IPS DF 6.9 (cell line): ENCODE results near the gene PRKAB1.

Experiments used
- DNase-seq: peaks from one replicate; pipeline ENCODE4 v3.0.0-alpha.2; 2013; ENCODE audit warnings: low read depth, low spot score
- H3K27ac ChIP-seq: one replicate; pipeline ENCODE4 v1.5.1; 2013; ENCODE audit warnings: low read length, control low read depth
- H3K27me3 ChIP-seq: 2 replicates; pipeline ENCODE4 v1.6.1; 2013; ENCODE audit warnings: mild to moderate bottlenecking, low read length; ENCODE audit not compliant: control insufficient read depth, insufficient read depth
- H3K36me3 ChIP-seq: 2 replicates; pipeline ENCODE4 v1.6.1; 2013; ENCODE audit warnings: low read length; ENCODE audit not compliant: control insufficient read depth, insufficient read depth
- H3K4me1 ChIP-seq: 2 replicates; pipeline ENCODE4 v1.6.1; 2013; ENCODE audit warnings: low read length; ENCODE audit not compliant: control insufficient read depth, insufficient read depth
- H3K4me3 ChIP-seq: 2 replicates; pipeline ENCODE4 v1.5.1; 2013; ENCODE audit warnings: mild to moderate bottlenecking, low read length
- H3K9me3 ChIP-seq: 2 replicates; pipeline ENCODE4 v1.6.1; 2013; ENCODE audit warnings: low read length, inconsistent platforms; ENCODE audit not compliant: control insufficient read depth, insufficient read depth
- WGBS: extraction: QIAGEN DNeasy Blood & Tissue Kit; methylation state at CpG from one replicate; pipeline ENCODE4 v1.1.7; 2013; ENCODE audit warnings: mixed read lengths, missing lambda C conversion rate; ENCODE audit not compliant: insufficient read length, insufficient coverage; 5-methylcytosine and 5-hydroxymethylcytosine counted together

Gene PRKAB1

DNA sequence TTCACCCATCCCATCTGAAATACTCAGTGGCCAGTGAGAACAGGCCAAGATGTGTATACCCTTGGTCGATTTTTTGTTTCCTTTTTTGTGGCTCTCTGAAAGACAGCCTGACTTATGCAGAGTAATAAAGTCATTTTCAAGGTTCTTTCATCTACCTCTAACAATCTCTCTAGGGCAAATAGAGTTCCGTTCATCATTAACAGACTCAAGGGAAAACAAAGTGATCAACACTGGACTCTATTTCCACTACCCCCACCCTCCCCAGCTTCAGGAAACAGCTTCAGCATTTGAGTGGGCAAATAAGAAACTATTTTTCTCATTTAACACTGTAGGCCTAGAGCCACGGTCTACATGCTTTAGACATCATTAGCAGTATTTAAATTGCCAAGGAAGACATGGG lies 15.9 kb downstream of the PRKAB1 start:
- Histone ChIP-seq H3K27me3 (no peaks in the 10 kb centered on the region), H3K4me1 (no peaks in the 10 kb centered on the region), H3K4me3 (no peak overlapping the region), H3K27ac (no peak overlapping the region), H3K9me3 (no peaks in the 10 kb centered on the region), H3K36me3 (peaks cover 21% of the 10 kb centered on the region)
- no peak for DNase-seq
- no CpG with 5 or more reads among the region's 3 CpGs for WGBS

DNA sequence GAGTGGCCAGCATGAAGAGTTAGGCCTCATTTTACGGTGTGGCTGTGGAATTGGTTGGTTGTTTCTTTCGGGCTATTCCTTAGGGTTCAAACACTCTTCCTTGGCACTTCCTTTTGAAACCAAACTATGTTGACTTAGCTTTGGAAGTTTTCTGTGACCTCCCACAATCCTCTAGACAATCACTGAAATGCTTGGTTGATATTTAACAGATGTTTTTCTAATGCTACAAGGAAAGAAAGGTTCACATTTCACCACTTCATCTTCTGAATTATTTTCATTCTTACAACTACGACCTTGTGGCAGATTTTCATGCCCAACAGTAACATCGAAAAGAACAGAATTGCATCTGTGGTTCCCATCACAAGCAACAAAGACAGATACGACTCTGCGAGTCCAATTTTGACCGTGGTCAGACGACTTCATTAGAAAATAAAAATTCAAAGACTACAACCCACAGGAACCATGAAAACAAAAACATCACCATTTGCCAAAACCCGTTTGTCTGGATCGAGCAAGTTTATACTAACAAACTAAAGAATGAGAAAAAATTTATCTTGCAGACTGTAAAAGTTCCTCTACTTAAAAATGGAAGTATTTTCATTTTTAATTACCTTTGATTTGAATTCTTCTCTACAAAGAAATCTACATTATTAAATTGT lies 16.9 kb downstream of the PRKAB1 start:
- H3K27ac ChIP-seq = no peak overlapping the region
- DNase-seq = no peak
- peaks cover 18% of the 10 kb centered on the region for H3K36me3 ChIP-seq

DNA sequence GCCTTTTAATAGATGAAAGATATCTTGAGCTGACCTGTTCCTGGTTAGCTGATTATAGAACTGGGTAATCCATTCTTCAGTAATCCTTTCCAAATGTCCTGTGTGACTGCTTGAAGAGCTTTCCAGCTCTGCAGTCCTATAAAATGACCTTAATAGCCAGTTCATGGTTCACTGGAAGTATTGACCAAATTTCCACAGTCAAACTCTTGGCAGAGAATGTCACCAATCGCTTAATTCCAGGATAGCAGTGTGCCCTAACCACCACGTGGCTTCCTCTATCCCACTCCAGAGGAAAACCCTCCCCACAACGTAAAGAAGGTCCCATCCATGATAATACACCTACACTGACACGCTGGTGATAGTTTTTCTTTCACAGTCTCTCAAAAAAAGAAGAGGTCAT lies 17.4 kb downstream of the PRKAB1 start:
- H3K9me3 ChIP-seq = no peaks in the 10 kb centered on the region
- peaks cover 17% of the 10 kb centered on the region for H3K36me3 ChIP-seq
- H3K27ac ChIP-seq = no peak overlapping the region
- H3K27me3 ChIP-seq = no peaks in the 10 kb centered on the region
- WGBS = no CpG with 5 or more reads among the region's 4 CpGs
- H3K4me1 ChIP-seq = no peaks in the 10 kb centered on the region
- no peak for DNase-seq
- no peak overlapping the region for H3K4me3 ChIP-seq

More for the DNA sequence above, 16.9 kb downstream of the PRKAB1 start:
- H3K9me3 ChIP-seq = no peaks in the 10 kb centered on the region
- no CpG with 5 or more reads among the region's 10 CpGs for WGBS
- no peaks in the 10 kb centered on the region for H3K4me1 ChIP-seq
- no peaks in the 10 kb centered on the region for H3K27me3 ChIP-seq
- H3K4me3 ChIP-seq = no peak overlapping the region

DNA sequence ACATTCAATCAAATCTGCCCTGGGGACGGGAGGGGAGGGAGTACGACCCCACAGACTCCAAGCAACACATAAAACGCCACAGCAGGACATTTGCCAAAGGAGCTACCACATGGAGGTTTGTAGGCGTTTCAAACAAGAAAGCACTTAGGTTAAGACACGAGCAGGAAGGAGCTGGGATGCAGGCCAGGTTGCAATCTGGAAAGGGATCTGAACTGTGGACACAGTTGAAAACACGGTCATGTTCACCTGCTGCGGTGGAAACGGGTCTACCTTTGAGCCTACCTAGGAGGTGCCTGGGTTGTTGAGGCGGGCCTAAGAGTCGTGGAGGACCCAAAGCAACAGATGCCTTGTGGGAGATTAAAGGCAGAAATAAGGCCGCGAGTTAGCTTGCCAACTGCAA lies 18.4 kb downstream of the PRKAB1 start:
- Histone ChIP-seq H3K27me3 (no peaks in the 10 kb centered on the region), H3K4me3 (no peak overlapping the region), H3K4me1 (no peaks in the 10 kb centered on the region), H3K36me3 (peaks cover 12% of the 10 kb centered on the region), H3K9me3 (no peaks in the 10 kb centered on the region), H3K27ac (no peak overlapping the region)
- no peak for DNase-seq
- WGBS = no CpG with 5 or more reads among the region's 12 CpGs

DNA sequence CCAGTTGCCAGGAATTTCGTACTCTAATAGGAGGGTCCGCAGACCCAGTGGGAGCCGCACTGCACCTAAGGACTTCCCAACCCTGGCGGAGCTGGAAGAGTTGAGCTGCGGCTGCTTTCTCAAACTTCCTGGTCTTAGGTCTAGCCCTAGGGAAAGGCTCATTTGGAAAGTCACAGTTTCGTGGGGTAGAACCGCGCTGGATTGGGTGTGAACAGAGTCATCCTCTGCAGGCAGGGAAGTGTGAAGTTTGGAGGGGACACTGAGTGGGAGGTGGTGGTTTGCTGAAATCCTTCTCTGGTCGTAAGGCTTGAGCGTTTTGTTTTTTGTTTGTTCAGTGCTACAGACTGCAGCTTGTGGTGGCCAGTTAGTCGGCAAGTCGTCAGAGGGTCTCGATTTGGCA lies 18.8 kb downstream of the PRKAB1 start:
- WGBS = no CpG with 5 or more reads among the region's 13 CpGs
- no peaks in the 10 kb centered on the region for H3K9me3 ChIP-seq
- H3K27ac ChIP-seq = no peak overlapping the region
- H3K36me3 ChIP-seq = peaks cover 12% of the 10 kb centered on the region
- no peaks in the 10 kb centered on the region for H3K4me1 ChIP-seq
- DNase-seq = no peak
- no peaks in the 10 kb centered on the region for H3K27me3 ChIP-seq
- no peak overlapping the region for H3K4me3 ChIP-seq

DNA sequence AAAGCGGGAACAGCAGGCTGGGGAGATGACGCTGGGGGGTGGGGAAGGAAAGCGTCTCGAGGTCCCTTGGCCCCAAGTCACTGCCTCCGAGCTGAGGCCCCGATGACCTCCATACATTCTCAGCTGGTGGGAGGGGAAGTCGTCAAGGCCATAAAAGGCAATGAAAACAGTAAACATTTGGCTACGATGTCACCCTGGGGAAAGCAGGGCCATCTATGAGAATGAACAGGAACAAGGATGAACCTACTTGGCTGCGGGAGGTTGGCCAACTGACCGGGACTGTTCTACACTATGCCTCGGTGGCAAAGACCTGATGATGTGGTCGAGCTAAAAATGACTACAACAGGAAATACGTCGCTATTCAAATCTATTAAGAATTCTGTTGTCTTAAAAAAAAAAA lies 19.5 kb downstream of the PRKAB1 start:
- WGBS = no CpG with 5 or more reads among the region's 14 CpGs
- Histone ChIP-seq H3K4me3 (no peak overlapping the region), H3K36me3 (peaks cover 8% of the 10 kb centered on the region), H3K27ac (no peak overlapping the region), H3K4me1 (no peaks in the 10 kb centered on the region), H3K9me3 (no peaks in the 10 kb centered on the region), H3K27me3 (no peaks in the 10 kb centered on the region)
- DNase-seq = no peak

DNA sequence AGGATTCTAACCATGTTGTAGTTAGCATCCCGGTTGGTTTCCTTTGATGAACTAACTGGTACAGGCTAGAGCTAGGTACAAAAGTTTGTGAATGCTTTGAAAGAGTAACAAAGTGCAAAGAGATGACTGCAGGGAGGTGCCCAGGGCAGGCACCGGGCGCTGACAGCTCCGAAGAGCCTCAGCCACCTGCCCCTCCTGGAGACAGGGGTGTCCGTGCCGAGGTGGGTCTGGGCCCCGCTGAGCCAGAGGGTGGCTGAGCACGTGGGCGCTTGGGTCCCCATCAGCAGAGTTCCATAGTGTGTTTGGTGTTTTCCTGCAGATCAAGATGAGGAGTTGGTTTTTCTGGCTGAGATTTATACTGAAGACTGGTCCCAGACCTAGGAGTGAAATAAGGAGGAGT lies 19.9 kb downstream of the PRKAB1 start:
- no peak overlapping the region for H3K27ac ChIP-seq
- H3K4me1 ChIP-seq = no peaks in the 10 kb centered on the region
- H3K36me3 ChIP-seq = peaks cover 8% of the 10 kb centered on the region
- no peak overlapping the region for H3K4me3 ChIP-seq
- DNase-seq = no peak
- WGBS = no CpG with 5 or more reads among the region's 9 CpGs
- no peaks in the 10 kb centered on the region for H3K9me3 ChIP-seq
- no peaks in the 10 kb centered on the region for H3K27me3 ChIP-seq

DNA sequence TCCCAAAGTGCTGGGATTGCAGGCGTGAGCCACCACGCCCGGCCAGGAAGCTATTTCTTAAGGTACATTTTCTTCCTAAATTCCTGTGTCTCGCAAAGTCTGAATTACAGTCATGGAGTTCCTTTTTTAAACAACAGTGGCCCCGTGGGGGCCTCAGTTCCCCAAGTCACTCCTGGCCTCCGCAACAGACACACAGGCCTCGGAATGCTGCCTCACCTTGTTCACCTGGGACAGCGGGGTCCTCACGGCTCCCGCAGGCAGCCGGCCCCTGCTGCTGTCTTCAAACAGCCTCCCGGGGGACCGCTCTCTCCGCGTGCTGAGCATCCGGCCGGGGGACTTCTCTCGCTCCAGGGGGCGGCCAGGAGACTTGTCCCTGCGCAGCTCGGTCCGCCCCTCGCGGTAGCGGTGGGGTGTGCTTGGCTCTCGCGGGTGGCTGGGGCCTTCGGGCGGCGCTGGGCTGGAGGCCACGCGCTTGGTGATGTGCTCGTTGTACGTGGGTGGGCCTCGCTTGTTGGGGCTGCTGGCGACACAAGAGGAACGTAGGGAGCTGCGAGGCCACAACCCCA lies 22.1 kb downstream of the PRKAB1 start:
- Histone ChIP-seq H3K4me3 (no peak overlapping the region), H3K9me3 (no peaks in the 10 kb centered on the region), H3K27me3 (no peaks in the 10 kb centered on the region), H3K4me1 (no peaks in the 10 kb centered on the region), H3K27ac (no peak overlapping the region), H3K36me3 (peaks cover 8% of the 10 kb centered on the region)
- no CpG with 5 or more reads among the region's 38 CpGs for WGBS
- no peak for DNase-seq

DNA sequence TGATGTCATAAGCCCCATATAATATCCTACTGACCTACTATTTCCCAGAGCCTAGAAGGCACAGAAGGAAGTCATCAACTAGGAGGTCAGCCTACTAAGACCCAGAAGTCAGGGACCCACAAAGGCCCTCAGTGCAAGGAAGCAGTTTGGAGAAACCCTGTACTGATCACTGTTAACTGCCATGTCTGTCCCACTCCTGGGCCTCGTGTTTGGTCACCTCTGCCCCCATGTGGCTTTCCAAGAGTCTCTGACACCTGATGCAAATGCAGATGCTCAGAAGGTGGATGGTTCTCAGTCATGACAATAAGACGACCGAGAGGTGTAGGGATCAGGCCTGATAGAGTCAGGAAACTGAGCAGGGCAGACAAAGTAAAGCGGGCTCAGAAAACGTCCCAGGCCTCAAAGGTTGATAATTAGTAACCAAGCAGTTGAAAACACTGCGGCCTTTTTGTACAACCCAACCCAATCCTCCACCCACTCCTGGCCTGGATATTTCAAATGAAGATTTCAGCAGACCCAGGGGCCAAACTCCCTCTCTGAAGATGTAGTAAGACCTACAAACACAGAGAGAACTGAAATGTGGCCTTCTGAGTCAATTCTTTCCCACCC lies 23.4 kb downstream of the PRKAB1 start:
- Histone ChIP-seq H3K27me3 (no peaks in the 10 kb centered on the region), H3K9me3 (no peaks in the 10 kb centered on the region), H3K36me3 (peaks cover 8% of the 10 kb centered on the region), H3K4me3 (no peak overlapping the region), H3K4me1 (no peaks in the 10 kb centered on the region), H3K27ac (no peak overlapping the region)
- WGBS = no CpG with 5 or more reads among the region's 6 CpGs
- DNase-seq = no peak

DNA sequence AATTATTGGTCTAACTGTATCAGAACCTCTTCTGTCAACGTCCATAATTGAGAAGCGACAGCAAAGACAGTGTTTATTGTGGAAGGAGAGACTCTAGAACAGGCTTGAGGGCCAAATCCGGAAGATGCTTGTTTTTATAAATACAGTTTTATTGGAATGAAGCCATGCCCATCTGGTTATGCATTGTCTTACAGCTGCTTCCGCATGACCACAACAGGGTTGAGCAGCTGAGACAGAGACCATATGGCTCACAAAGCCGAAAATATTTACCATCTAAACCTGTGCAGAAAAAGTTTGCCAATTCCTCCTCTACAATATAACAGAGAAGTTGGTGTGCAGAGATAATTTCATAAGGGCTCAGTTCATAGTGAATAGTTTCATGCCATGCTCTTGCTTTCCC lies 24.5 kb downstream of the PRKAB1 start:
- no peaks in the 10 kb centered on the region for H3K4me1 ChIP-seq
- H3K27me3 ChIP-seq = no peaks in the 10 kb centered on the region
- WGBS = no CpG with 5 or more reads among the region's 5 CpGs
- H3K9me3 ChIP-seq = no peaks in the 10 kb centered on the region
- no peak overlapping the region for H3K27ac ChIP-seq
- DNase-seq = no peak
- H3K4me3 ChIP-seq = no peak overlapping the region
- H3K36me3 ChIP-seq = peaks cover 8% of the 10 kb centered on the region

DNA sequence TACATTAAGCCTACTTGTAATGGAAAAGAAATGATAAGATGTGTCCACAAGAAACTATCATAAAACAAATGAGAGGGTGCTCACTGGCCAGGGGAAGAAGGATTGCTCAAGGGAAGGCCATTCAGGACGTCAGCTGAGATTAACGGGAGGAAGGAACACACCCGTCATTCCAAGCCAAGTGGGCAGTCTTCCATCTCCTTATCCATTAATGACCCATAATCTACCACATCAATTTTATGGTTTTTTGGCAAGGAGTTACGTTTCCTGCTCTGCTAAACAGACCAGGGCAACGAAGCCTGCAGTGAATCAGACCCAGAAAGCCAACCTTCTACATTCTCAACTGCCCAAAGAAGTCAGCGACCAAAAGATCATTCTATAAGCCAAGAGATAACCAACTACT lies 25.1 kb downstream of the PRKAB1 start:
- H3K9me3 ChIP-seq = no peaks in the 10 kb centered on the region
- no CpG with 5 or more reads among the region's 6 CpGs for WGBS
- H3K4me3 ChIP-seq = no peak overlapping the region
- DNase-seq = no peak
- no peaks in the 10 kb centered on the region for H3K27me3 ChIP-seq
- no peak overlapping the region for H3K27ac ChIP-seq
- H3K4me1 ChIP-seq = no peaks in the 10 kb centered on the region
- H3K36me3 ChIP-seq = peaks cover 10% of the 10 kb centered on the region
